ENCODE measurements around the gene CHRM5. TPM values are rescaled to one million over a fixed set of nuclear protein-coding genes. Genes with fewer than 3 reads are reported as not detected.

CHRM5 gene, protein sequence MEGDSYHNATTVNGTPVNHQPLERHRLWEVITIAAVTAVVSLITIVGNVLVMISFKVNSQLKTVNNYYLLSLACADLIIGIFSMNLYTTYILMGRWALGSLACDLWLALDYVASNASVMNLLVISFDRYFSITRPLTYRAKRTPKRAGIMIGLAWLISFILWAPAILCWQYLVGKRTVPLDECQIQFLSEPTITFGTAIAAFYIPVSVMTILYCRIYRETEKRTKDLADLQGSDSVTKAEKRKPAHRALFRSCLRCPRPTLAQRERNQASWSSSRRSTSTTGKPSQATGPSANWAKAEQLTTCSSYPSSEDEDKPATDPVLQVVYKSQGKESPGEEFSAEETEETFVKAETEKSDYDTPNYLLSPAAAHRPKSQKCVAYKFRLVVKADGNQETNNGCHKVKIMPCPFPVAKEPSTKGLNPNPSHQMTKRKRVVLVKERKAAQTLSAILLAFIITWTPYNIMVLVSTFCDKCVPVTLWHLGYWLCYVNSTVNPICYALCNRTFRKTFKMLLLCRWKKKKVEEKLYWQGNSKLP
- under 1 TPM; 0.09 to 0.20 (median 0.10) TPM for polyA plus RNA-seq (ENCODE audit: insufficient read length in 3 of 3)
- long read RNA-seq, donor 1, result 0 reads
- long read RNA-seq, donor 2, result 0 reads
- long read RNA-seq, donor 3, result 0 reads
- long read RNA-seq, donor 4, result 0 reads
- long read RNA-seq, donor 5, result 0 reads
- long read RNA-seq, donor 6, result 0 reads
- long read RNA-seq, donor 7, partial matches to known transcripts, result 17 of 17 reads
- long read RNA-seq, donor 7, other reads (novel, unspliced or antisense), result 0 of 17 reads
- long read RNA-seq, donor 8, result 0 reads
- long read RNA-seq, donor 9, result 0 reads
- long read RNA-seq, donor 10, partial matches to known transcripts, result 6 of 6 reads
- long read RNA-seq, donor 10, other reads (novel, unspliced or antisense), result 0 of 6 reads
- long read RNA-seq, donor 11, result 0 reads
- long read RNA-seq, donor 12, result 0 reads
- long read RNA-seq, donor 13, result 0 reads
- long read RNA-seq, donor 14, result 0 reads
- long read RNA-seq, donor 15, result 0 reads
- long read RNA-seq, donor 16, result 0 reads

DNA sequence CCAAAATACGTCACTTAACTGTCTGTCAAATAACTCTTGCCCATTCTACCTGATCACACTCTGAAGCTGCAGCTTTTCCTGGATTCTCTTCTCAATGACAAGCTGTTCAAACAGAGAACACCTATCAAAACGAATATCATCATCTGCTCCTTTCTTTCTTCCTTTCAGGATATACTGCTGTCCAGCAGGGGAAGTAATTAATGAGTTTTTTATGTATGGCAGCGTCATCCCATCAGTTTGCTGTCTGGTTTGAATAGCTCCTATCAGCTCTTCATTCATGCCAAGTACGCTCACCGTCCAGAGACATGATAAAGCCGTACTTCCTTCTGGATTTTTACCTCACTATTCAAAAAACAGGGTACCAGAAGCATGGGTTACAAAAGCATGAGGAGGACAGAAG is at the start of gene CHRM5:
Gene CHRM5 (plus strand): TSS at position 274 of the 400 bp plus-strand sequence. CDS start 94,221 bp downstream, outside the sequence.
- no peak for DNase-seq (ENCODE audit: extremely low read depth in 1 of 11, low read depth in 9 of 11, low spot score in 4 of 11)

GRCh38 chr15:33923446-33923845 is 44.9 kb upstream of the CHRM5 start:
- DNase-seq (ENCODE audit: extremely low read depth in 1 of 11, low read depth in 9 of 11, low spot score in 4 of 11), result no peak

DNA sequence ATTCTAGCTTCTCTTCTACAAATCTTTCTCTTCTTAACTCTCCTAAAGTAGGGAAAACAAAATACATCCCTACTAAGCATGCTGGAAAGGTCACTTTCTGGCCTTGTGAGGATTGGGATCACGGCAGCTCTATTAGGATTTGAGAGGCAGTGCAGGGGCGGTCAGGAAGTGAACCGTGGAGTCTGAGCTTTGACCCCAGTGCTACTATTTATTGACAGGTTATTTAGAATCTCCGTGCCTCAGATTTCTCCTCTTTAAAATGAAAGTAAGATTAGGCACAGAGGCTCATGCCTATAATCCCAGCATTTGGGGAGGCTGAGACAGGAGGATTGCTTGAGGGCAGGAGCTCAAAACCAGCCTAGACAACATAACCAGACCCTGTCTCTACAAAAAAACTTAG is 42.0 kb upstream of the CHRM5 start:
- no peak for DNase-seq (ENCODE audit: extremely low read depth in 1 of 11, low read depth in 9 of 11, low spot score in 4 of 11)

DNA sequence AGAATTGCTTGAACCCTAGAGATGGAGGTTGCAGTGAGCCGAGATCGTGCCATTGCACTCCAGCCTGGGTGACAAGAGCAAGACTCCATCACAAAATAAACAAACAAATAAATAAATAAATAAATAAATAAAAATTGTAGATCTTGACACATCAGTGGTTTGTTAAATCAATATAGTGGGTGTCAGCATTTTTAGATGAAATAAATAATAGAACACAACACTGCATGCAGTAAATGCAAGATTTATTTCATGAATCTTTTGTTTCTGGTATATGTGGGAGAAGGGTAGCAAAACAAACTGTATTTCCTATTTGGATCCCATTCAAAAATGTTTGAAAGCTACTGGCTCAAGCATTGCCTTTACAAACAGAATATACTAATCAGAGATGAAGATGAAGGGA is 35.6 kb upstream of the CHRM5 start:
- DNase-seq (ENCODE audit: extremely low read depth in 1 of 11, low read depth in 9 of 11, low spot score in 4 of 11), result no peak

DNA sequence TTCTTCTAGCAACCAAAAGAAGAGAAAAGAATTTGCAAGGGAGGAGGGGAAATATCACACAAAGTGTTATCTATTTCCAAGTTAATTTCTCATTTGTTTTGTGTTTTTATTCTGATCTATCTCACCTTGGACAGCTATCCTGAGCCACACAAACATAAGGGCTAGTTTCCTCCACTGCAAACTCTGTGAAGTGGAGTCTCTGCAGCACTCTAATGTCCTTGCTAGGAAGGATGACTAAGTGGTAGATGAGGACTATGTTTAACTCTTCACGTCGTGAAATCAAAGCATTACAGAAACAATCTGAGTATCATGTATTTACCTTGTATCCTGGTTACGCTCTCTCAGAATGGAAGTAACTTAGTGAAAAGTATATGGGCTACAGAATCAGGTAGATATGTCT is 33.9 kb upstream of the CHRM5 start:
- DNase-seq (ENCODE audit: extremely low read depth in 1 of 11, low read depth in 9 of 11, low spot score in 4 of 11), result no peak

DNA sequence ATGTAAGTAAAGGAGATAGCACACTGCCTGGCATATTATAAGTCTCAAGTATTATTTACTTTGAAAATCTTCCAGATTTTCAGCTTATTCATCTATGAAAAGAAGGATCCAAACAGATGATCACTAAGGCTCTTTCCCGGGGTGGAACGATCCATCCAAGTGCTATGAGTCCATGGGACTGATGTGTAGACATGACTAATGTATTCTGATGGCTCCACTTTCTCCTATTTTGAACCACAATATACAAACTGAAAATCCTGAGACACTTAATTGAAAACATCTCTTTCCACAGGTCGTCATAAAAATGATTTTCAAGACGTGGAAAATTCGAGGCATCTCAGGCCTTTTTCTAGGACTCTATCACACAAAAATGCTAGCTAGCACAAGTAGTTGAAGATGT is 33.4 kb upstream of the CHRM5 start:
- DNase-seq (ENCODE audit: extremely low read depth in 1 of 11, low read depth in 9 of 11, low spot score in 4 of 11), result no peak

DNA sequence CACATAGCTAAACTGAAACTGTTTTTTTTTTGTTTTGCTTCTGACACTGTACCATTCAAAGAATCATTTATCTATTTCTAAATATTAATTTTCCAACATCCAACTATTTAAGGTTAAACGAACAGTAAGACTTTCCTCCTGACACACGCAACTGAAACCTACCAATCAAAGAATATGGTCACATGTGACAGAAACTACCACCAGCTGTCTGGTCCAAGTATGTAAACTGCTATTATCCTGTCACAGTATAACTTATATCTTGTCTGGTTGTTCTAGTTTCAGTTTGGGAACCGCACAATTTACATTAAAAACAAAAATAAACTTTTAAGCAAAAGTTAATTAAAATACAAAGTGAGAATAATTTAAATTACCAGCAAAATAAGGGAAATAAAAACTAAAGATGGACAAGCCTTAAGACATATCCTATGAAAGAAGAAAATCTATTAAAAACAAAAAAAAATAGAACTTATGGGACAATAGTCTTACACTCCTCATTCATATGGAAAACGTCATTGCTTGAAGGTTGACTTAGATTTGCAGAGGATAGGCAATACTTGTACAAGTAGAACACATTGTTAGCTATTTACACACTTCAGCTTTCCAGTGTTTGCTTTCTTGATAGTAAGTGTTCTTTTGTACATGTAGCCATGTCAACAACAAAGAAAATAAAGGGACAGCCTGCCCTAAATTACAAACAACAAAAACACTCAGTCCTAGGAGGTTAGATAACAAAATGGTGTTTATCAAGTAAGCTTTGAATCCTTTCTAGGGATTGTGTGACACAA is 26.8 kb upstream of the CHRM5 start:
- no peak for DNase-seq (ENCODE audit: extremely low read depth in 1 of 11, low read depth in 9 of 11, low spot score in 4 of 11)

- peak in 6 of 11 donors; percentile 17 to 58 (median 44) for DNase-seq (ENCODE audit: extremely low read depth in 1 of 11, low read depth in 9 of 11, low spot score in 4 of 11)
Observed at GRCh38 chr15:33946152-33946551, 22.1 kb upstream of the CHRM5 start.

DNA sequence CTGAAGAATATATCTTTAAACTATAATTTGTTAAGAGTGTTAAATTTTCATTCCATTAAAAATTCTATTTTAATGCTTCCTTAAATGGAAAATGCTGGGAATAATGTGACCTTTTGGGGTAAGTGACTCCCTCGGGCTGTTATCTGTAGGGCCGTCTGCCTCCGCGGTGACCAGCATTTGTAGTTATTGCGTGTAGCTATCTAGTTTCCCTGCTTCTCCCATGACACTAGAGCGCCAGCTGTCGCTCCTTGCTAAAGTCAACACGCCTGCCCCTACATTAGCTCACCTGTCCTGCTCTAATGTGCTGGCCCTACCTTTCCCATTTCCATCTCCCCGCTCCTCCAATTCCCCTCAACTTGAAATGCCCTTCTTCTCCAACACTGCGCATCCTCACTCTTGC is 12.4 kb upstream of the CHRM5 start:
- DNase-seq (ENCODE audit: extremely low read depth in 1 of 11, low read depth in 9 of 11, low spot score in 4 of 11), result no peak

DNA sequence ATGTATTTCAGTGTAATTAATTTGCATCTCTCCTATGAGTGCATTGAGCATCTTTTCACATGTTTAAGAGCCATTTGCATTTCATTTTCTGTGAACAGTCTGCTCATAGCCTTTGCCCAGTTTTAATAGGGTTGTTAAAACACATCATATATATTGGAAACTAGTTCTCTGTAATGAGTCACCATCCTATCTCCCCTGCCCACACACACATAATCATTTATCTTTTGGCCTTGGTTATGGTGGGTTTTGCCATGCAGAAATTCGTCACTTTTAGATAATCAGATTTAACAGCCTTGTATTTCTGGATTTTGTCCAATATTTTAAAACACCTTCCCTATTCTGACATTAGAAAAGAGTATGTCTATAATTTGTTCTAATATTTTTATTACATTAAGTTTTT is 11.9 kb upstream of the CHRM5 start:
- DNase-seq (ENCODE audit: extremely low read depth in 1 of 11, low read depth in 9 of 11, low spot score in 4 of 11), result no peak

GRCh38 chr15:33959844-33960548 is 8.3 kb upstream of the CHRM5 start:
- no peak for DNase-seq (ENCODE audit: extremely low read depth in 1 of 11, low read depth in 9 of 11, low spot score in 4 of 11)

- no peak for DNase-seq (ENCODE audit: extremely low read depth in 1 of 11, low read depth in 9 of 11, low spot score in 4 of 11)
Observed at GRCh38 chr15:33960549-33960935, 7.8 kb upstream of the CHRM5 start.

DNA sequence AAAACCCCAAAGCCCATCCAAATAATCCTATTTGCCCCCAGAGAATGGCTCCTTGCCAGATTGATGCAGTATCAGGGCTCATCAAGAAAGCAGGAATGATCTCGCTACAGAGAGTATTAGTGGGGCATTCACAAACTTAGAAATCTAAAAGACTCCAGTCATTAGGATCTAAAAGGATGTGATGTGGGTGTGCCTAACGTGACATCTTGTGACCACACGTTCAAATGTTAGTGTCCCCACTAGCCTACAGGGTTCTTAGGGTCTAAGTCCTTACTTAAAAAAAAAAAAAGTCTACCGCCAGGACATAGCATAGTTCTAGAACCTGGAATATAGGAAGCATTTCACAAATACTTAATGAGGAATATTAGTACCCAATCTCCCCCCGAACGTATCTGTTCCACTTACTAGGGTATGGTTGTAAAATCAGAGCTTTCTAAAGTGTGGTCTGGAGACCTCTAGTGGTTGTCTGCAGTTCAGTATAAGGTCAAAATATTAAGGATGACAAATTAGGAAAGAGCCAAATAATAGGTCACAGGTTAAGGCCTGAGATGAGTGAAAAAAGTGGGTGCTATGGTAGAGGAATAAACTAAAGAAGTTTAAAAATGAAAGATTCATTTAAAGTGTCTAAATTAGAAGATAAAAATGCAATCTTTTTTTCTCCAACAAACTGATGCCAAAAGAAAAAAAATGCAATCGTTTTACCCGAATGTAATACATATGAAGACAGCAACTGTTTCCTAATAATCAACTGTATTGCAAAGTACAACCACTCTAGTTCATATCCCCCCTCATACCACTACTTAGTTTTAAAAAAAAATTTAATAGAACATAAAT is 4.2 kb upstream of the CHRM5 start:
- DNase-seq (ENCODE audit: extremely low read depth in 1 of 11, low read depth in 9 of 11, low spot score in 4 of 11), result no peak

GRCh38 chr15:33964665-33965040 is 3.6 kb upstream of the CHRM5 start:
- no peak for DNase-seq (ENCODE audit: extremely low read depth in 1 of 11, low read depth in 9 of 11, low spot score in 4 of 11)

DNA sequence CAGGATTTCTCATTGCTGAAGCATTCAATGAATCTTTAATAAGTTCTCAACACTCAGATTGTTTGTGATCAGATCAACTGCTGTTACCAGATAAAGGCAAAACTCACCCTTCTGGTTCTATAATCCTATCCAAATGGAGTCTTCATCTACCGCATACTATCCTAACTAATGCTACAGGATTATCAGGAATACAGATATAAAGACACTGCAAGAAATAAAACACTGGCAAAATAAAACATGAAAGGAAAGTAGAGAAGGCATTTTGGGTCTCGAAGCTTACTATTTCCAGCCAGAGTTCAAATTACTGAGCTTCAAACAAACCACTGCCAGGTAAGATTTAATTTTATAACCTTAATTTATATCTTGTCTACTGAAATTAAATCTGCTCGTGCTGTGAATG is 524 bp downstream of the CHRM5 start:
- DNase-seq (ENCODE audit: extremely low read depth in 1 of 11, low read depth in 9 of 11, low spot score in 4 of 11), result no peak

- no peak for DNase-seq (ENCODE audit: extremely low read depth in 1 of 11, low read depth in 9 of 11, low spot score in 4 of 11)
Observed at GRCh38 chr15:33971811-33972210, 3.5 kb downstream of the CHRM5 start.

DNA sequence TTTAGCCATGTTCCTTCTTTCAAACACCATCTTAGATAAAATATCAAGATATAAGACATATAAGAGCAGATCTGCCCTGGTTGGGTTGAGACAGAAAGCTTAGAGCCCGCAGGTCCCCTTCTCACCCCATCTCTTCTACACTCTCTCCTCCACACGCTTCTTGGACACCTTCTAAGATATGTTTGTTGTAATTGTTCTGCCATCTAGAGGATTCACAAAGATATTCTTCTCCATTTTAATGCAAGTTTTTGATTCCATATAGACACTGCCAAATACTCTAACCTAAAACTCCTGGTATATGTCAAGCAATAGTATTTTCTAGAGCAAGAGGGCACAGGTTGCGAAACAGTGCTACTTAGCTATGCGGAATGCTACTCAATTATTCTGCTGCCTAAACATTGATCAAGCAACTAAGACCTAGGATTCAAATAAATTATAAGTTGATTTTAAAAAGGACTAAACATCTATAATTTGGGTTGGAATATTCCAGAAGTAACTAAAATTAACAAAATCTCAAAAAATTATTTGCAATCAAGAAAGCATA is 6.8 kb downstream of the CHRM5 start:
- DNase-seq (ENCODE audit: extremely low read depth in 1 of 11, low read depth in 9 of 11, low spot score in 4 of 11), result no peak

DNA sequence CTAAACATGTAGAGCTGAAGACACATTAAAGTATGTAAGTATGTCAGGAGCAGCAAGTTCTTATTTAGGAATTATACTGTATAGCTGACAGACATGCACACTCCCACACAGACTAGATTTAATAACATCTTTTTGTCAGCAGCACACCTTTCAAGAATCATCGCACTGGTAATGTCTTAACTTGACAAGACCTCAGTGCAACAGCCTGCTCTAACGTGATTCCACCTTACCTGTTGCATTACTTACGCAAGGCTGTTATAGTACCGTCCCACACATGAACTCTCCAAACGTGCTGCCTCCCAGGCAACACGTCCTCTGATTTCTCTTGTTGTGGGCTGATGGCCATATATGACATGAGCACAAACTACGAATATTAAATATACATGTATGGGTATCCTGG is 11.9 kb downstream of the CHRM5 start:
- DNase-seq (ENCODE audit: extremely low read depth in 1 of 11, low read depth in 9 of 11, low spot score in 4 of 11), result no peak
